ENCODE results near the gene HELZ.

HELZ gene

DNA sequence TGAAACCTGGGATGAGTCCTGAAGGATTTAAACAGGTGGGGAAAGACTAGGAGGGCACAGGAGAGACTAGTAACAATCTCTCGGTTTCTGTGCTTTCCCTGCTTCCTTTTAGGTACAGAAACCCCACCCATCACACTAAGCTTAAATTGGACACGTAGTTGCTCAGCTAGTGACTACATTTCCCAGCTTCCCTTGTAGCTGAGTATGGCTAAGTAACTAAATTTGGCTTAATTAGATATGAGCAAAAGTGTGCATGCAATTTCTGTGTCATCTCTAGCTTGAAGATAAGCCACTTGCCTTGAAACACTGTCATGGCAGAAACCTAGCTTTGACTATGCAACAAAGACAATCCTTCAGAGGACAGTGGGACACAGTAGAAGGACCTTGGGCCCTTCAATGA is 164.2 kb downstream of the HELZ start:
- Histone ChIP-seq H3F3A (ENCODE audit: insufficient read depth, low read length) (no peaks in the 10 kb centered on the region), H3K9ac (ENCODE audit: low read length) (no peak overlapping the region), H3K27ac (ENCODE audit: low read depth, low read length, poor library complexity, severe bottlenecking) (no peak overlapping the region), H3K79me2 (ENCODE audit: insufficient read depth, low read length) (no peaks in the 10 kb centered on the region), H3K4me2 (ENCODE audit: low read length) (no peak overlapping the region), H3K4me3 (ENCODE audit: low read depth, low read length, poor library complexity, severe bottlenecking) (no peak overlapping the region), H3K9me3 (ENCODE audit: low read length) (no peaks in the 10 kb centered on the region), H3K4me1 (ENCODE audit: insufficient read depth, low read length, severe bottlenecking) (no peaks in the 10 kb centered on the region), H2AFZ (ENCODE audit: low read length) (no peak overlapping the region), H3K27me3 (ENCODE audit: insufficient read depth, low read length) (no peaks in the 10 kb centered on the region), H4K20me1 (ENCODE audit: insufficient read depth, low read length) (no peaks in the 10 kb centered on the region), H3K9me2 (ENCODE audit: low read depth, low read length) (no peaks in the 10 kb centered on the region), H3K36me3 (ENCODE audit: insufficient read depth, low read length) (peaks cover 44% of the 10 kb centered on the region)
- no peak for TF ChIP-seq EZH2 (IDR thresholded peaks at IDR 0.05; ENCODE audit: borderline replicate concordance, low read length)
- TF ChIP-seq, protein P1, sequence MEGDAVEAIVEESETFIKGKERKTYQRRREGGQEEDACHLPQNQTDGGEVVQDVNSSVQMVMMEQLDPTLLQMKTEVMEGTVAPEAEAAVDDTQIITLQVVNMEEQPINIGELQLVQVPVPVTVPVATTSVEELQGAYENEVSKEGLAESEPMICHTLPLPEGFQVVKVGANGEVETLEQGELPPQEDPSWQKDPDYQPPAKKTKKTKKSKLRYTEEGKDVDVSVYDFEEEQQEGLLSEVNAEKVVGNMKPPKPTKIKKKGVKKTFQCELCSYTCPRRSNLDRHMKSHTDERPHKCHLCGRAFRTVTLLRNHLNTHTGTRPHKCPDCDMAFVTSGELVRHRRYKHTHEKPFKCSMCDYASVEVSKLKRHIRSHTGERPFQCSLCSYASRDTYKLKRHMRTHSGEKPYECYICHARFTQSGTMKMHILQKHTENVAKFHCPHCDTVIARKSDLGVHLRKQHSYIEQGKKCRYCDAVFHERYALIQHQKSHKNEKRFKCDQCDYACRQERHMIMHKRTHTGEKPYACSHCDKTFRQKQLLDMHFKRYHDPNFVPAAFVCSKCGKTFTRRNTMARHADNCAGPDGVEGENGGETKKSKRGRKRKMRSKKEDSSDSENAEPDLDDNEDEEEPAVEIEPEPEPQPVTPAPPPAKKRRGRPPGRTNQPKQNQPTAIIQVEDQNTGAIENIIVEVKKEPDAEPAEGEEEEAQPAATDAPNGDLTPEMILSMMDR (IDR thresholded peaks at IDR 0.05; ENCODE audit: low read length) = no peak

DNA sequence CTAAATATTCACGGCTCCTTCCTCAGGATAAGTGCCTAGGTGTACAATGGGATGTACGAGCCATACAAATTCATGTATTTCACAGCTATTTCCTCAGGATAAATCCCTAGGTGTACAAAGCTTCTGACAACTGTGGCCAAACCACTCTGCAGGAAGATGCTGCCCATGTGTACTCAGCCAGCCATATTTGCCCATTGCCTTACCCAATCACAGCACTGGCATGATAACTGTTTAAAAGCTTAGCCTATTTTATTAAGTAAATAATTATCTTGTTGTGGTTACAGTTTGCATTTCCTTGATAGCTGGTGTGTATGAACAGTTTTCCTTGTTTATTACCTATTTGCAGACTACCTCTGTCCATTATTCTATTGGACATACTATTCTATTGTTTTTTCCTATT is 165.5 kb downstream of the HELZ start:
- H3K4me2 ChIP-seq (ENCODE audit: low read length) = no peak overlapping the region
- H3K9me3 ChIP-seq (ENCODE audit: low read length) = no peaks in the 10 kb centered on the region
- no peaks in the 10 kb centered on the region for H3K79me2 ChIP-seq (ENCODE audit: insufficient read depth, low read length)
- peaks cover 36% of the 10 kb centered on the region; the same call in 1 of the 2 replicates for H3K36me3 ChIP-seq (ENCODE audit: insufficient read depth, low read length)
- no peaks in the 10 kb centered on the region for H3K9me2 ChIP-seq (ENCODE audit: low read depth, low read length)
- no peaks in the 10 kb centered on the region for H3K27me3 ChIP-seq (ENCODE audit: insufficient read depth, low read length)
- no peak overlapping the region for H3K27ac ChIP-seq (ENCODE audit: low read depth, low read length, poor library complexity, severe bottlenecking)
- no peaks in the 10 kb centered on the region for H3K4me1 ChIP-seq (ENCODE audit: insufficient read depth, low read length, severe bottlenecking)
- H3K9ac ChIP-seq (ENCODE audit: low read length) = no peak overlapping the region
- H3F3A ChIP-seq (ENCODE audit: insufficient read depth, low read length) = no peaks in the 10 kb centered on the region
- no peaks in the 10 kb centered on the region for H4K20me1 ChIP-seq (ENCODE audit: insufficient read depth, low read length)
- no peak overlapping the region for H3K4me3 ChIP-seq (ENCODE audit: low read depth, low read length, poor library complexity, severe bottlenecking)
- no peak overlapping the region for H2AFZ ChIP-seq (ENCODE audit: low read length)
- no peak for TF ChIP-seq EZH2 (IDR thresholded peaks at IDR 0.05; ENCODE audit: borderline replicate concordance, low read length)
- TF ChIP-seq, protein P1 (IDR thresholded peaks at IDR 0.05; ENCODE audit: low read length) = no peak

DNA sequence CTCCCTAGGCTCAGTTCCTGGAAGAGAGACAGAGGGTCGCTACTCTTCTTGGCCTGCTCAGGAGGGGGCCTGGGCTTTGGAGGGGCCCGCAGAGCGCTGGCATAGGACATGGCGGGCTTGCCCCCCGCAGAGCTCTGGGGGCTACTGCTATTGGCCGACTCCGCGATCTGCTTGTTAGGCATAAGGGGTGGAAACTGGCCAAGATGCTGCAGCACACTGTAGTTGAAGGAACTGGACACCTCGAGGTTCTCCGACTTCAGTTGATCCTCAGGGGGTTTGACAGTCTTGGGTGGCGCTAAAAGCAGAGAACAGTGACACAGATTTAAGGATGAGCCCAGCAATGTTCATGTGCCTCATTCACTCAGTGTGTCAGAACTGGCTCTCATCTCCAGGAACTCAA is 166.7 kb downstream of the HELZ start:
- H3K4me1 ChIP-seq (ENCODE audit: insufficient read depth, low read length, severe bottlenecking) = no peaks in the 10 kb centered on the region
- no peaks in the 10 kb centered on the region for H3K9me2 ChIP-seq (ENCODE audit: low read depth, low read length)
- no peak overlapping the region for H3K4me3 ChIP-seq (ENCODE audit: low read depth, low read length, poor library complexity, severe bottlenecking)
- H3K9ac ChIP-seq (ENCODE audit: low read length) = no peak overlapping the region
- no peaks in the 10 kb centered on the region for H3K79me2 ChIP-seq (ENCODE audit: insufficient read depth, low read length)
- no peak overlapping the region for H3K4me2 ChIP-seq (ENCODE audit: low read length)
- no peak overlapping the region for H3K27ac ChIP-seq (ENCODE audit: low read depth, low read length, poor library complexity, severe bottlenecking)
- no peaks in the 10 kb centered on the region for H3K9me3 ChIP-seq (ENCODE audit: low read length)
- H3K36me3 ChIP-seq (ENCODE audit: insufficient read depth, low read length) = peaks cover 28% of the 10 kb centered on the region; the same call in 1 of the 2 replicates
- no peak for TF ChIP-seq EZH2 (IDR thresholded peaks at IDR 0.05; ENCODE audit: borderline replicate concordance, low read length)
- TF ChIP-seq, protein P1 (IDR thresholded peaks at IDR 0.05; ENCODE audit: low read length) = no peak
- H2AFZ ChIP-seq (ENCODE audit: low read length) = no peak overlapping the region
- no peaks in the 10 kb centered on the region for H3F3A ChIP-seq (ENCODE audit: insufficient read depth, low read length)
- H3K27me3 ChIP-seq (ENCODE audit: insufficient read depth, low read length) = no peaks in the 10 kb centered on the region
- no peaks in the 10 kb centered on the region for H4K20me1 ChIP-seq (ENCODE audit: insufficient read depth, low read length)

Measured in OCI-LY1 (cell line).